ENCODE data around the gene ATN1.

Gene ATN1

DNA sequence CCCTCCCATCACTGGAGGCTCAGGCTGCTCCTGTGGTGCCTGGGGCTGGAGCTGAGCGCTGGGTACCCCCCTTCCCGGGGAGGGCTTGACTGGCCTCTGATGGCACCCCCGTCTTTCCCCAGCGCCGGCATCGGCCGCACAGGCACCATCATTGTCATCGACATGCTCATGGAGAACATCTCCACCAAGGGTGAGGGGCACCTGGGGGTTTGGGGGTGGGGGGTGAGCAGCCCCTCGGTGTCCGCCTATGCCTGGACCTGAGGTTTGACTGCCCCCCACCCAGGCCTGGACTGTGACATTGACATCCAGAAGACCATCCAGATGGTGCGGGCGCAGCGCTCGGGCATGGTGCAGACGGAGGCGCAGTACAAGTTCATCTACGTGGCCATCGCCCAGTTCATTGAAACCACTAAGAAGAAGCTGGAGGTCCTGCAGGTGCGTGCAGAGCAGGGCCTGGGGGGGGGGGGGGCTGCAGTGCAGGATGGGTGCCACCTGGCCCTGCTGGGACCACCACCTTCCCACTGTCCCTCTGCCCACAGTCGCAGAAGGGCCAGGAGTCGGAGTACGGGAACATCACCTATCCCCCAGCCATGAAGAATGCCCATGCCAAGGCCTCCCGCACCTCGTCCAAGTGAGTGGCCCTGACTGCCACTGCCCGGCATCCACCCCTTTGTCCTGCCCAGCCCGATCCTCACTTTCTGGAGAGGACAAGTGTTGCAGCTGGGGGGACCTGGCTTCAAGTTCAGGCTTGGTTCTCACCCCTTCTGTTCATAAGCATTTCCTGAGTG is 32.2 kb downstream of the ATN1 start:
- no peak for DNase-seq

- DNase-seq, result no peak
These were observed 33.0 kb downstream of the ATN1 start for GRCh38 chr12:6960593-6961277.

- DNase-seq, result no peak
These were observed 33.5 kb downstream of the ATN1 start for GRCh38 chr12:6961278-6961694.

DNA sequence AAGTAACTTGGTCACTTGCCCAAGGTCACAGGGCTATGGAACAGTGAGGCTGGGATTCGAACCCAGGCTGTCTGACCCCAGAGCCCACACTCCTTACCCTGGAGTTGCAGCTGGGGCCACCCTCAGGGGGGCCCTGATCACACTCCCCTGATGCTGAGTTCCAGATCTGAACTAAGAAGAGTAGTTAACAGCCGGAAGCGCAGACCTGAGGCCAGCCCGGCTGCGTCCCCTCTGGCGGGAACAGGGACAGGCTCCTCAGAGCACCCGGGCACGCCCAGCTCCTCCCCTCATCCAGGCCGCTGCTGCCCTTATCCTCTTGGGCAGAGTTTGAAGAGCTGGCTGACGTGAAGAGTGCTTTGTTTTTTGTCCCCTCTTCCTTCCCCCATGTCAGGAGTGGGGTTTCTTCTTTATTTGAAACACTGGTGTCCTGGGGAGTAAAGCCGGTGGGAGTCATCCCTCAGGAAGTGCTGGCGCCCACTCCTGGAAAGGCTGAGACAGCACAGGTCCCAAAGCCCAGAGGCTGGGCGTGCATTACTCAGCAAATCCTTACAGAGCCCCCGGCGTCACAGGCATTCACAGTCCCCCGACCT is 34.0 kb downstream of the ATN1 start:
- DNase-seq, result peak; percentile 73

GRCh38 chr12:6962285-6963015 is 34.7 kb downstream of the ATN1 start:
- DNase-seq, result no peak

DNA sequence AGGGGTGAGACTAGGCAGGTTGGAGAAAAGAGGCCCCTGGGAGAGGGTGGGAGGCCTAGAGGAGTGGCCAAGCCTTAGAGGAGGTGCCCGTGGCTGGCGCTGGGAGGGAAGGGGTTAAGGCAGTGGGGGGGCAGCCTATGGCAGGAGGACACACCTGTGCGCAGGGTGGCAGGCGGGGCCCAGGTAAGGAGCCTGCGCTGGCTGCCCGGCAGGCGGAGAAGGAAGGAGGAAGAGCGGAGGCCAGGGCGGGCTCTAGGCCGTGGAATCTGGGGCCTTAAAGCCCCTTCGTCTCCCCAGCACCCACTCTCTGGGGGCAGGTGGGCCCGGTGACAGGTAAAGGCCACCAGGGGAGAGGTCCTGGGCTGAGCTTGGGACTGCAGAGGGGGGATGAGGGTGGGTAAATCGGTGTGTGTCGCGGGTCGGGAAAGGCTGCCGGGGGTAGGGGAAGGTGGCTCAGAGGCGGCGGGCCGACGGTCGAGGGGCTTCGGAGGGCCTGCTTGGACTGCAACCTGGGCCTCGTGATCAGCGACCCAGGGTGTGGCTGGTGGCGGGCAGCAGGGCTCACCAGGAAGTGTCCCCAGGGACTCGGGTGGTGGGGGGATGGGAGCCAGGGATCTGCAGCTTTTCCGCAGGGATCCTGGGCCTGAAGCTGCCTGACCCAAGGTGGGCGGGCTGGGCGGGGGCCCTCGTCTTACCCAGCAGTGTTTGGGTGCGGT is 35.4 kb downstream of the ATN1 start:
- DNase-seq, result no peak

GRCh38 chr12:6963791-6964413 is 36.1 kb downstream of the ATN1 start:
- no peak for DNase-seq

GRCh38 chr12:6964605-6965025 is 36.9 kb downstream of the ATN1 start:
- DNase-seq, result no peak

- DNase-seq, result peak; percentile 82
These were observed 37.4 kb downstream of the ATN1 start for GRCh38 chr12:6965026-6965661.

- DNase-seq, result no peak
These were observed 38.0 kb downstream of the ATN1 start for GRCh38 chr12:6965714-6966113.

DNA sequence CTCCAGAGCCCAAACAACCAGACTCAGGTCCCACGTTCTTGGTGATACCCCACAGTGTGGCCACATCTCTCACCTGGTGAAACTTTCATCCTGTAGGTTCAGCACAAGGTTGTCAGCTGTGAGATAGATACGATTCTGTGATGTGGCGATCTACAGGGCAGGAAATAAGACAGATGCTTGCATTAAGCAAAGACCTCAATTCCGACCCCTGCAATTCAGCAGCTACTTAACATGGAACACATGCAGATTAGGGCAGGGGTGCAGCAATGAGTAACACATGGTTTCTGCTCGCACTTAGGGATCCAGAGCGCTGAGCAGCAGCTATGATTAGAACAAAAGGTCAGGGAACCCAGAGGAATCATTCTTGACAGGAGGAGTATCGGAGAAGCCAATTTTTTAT is 38.6 kb downstream of the ATN1 start:
- DNase-seq, result no peak

- no peak for DNase-seq
These were observed 39.9 kb downstream of the ATN1 start for GRCh38 chr12:6967651-6968100.

GRCh38 chr12:6968426-6968825 is 40.7 kb downstream of the ATN1 start:
- no peak for DNase-seq

DNA sequence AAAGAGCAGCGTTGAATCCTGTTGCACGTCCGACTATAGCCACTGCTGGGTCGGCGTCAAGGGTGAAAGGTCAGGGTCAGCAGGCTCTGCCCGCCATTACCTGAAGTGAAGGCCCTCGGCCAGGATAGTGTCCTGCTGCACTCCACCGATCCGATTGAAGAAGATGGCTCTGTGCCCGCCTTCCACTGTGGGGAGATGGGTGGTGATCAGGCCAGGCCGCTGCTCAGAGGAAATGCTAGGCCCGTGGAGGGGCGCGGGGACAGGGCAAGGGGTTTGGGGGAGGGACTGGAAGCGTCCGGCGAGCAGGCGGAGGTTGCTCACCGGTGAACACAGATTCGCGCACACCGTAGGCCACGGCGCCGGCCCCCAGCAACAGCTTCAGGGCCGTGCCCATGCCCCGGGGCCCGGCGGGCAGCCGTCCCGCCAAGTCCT is 42.4 kb downstream of the ATN1 start:
- DNase-seq, result no peak

DNA sequence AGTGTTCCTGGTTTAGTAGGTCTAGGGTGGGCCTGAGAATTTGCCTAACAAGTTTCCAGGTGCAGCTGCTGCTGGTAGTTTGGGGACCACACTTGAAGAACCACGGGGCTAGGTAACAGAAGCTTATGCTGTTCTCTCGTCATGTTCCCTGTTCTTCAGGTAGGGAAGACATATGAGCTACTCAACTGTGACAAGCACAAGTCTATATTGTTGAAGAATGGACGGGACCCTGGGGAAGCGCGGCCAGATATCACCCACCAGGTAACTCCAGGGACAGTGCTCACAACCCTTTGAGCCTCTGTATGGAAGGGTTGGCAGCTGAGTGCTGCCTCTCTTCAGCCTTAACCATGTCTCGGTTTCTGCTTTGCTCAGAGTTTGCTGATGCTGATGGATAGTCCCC is 46.4 kb downstream of the ATN1 start:
- no peak for DNase-seq

- no peak for DNase-seq
These were observed 47.7 kb downstream of the ATN1 start for GRCh38 chr12:6975297-6976032.

- DNase-seq, result no peak
These were observed 49.9 kb downstream of the ATN1 start for GRCh38 chr12:6977653-6978052.

- DNase-seq, result no peak
These were observed 50.4 kb downstream of the ATN1 start for GRCh38 chr12:6978188-6978587.

- no peak for DNase-seq
These were observed 50.9 kb downstream of the ATN1 start for GRCh38 chr12:6978611-6979011.

DNA sequence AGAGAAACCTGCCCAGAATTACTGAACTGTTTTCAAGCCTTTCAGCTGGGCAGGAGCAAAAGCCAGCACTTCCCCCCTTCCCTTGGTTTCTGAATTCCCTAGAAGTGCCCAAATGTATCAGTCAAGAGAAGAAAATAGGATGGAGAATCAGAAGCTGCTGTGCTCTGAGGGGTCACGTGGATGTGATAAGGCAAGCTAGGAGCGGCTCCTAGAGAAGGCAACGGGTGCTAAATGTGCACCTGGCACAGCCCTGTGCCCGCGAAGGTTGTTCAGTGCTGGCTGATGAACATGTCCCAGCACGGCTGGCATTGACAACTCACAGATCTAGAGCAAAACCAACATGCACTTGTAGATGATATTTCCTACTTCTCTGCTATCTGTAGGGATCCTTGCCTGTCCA is 51.3 kb downstream of the ATN1 start:
- no peak for DNase-seq

DNA sequence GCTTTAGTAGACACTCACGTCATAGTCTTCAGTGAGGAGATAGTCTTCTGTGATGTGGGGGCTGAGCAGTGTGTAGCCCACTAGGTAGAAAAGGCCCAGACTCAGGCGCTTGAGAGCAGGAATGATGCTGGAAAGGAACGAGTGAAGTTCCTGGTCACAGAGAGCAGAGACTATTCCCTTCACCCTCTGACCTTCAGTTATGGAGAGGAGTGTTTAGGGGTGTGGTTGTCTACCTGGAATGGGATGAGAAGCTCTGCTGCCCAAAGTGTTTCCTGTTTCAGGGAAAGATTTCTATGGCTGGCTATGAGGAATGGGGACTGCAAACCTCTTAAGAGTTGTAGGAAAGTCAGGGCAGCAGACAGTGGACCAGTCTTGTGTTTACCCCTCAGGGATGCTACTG is 51.7 kb downstream of the ATN1 start:
- no peak for DNase-seq
